HCT116 (cell line): ENCODE data around the gene SLC6A11. TPM values are rescaled to one million over a fixed set of nuclear protein-coding genes. Genes with fewer than 3 reads are reported as not detected.

Experiments used
- ATAC-seq: fragments of 200-7000 bp; cut with Tn5 transposase; 2 replicates; pipeline ENCODE4 v1.9.1; 2020; ENCODE audit warnings: mild to moderate bottlenecking, moderate library complexity
- BruUV-seq: library from RNA; stranded (reverse); fragments of 400-500 nt; replicated peaks from 2 replicates; lab custom pipeline; 2021; lab: Mats Ljungman, UMichigan
- CTCF ChIA-PET: fragments of 300-600 bp; sonication (Branson Sonifier 250); formaldehyde crosslinking; loops from one replicate; lab custom pipeline; 2021; ENCODE audit warnings: antibody characterized with exemption; lab: Charles Lee
- POLR2A ChIA-PET: fragments of 300-600, 350-600 bp; sonication (Branson Sonifier 250); formaldehyde crosslinking; loops from one replicate; lab custom pipeline; 2021; ENCODE audit warnings: antibody characterized with exemption; lab: Charles Lee
- RAD21 ChIA-PET, 2 experiments: fragments of 300-600 bp; sonication (Branson Sonifier 250); formaldehyde crosslinking; loops; one replicate each; lab custom pipeline; 2023; ENCODE audit warnings: low total read pairs in 2 of 2; ENCODE audit not compliant: uncharacterized antibody in 2 of 2, unreplicated experiment in 2 of 2, low non-redundant PET in 1 of 2; lab: Charles Lee
- DNase-seq: peaks from one replicate; pipeline ENCODE4 v3.0.0-alpha.2; 2010; ENCODE audit warnings: low read depth, low spot score
- H2AFZ ChIP-seq: fragments of 200-600 bp; shearing (Covaris generic), sonication (generic); 2 replicates; pipeline ENCODE4 v1.6.1; 2017; ENCODE audit warnings: low read depth, mixed run types, mixed read lengths, antibody characterized with exemption, low read length; ENCODE audit not compliant: poor library complexity, severe bottlenecking
- H3K27ac ChIP-seq: 2 replicates; pipeline ENCODE4 v1.5.1; 2012; ENCODE audit warnings: low read depth, low read length
- H3K27me3 ChIP-seq: fragments of 200-600 bp; sonication (generic); 2 replicates; pipeline ENCODE4 v1.6.1; 2016; ENCODE audit warnings: mixed run types, low read length, mixed read lengths; ENCODE audit not compliant: insufficient read depth
- H3K36me3 ChIP-seq, 2 experiments: fragments of 200-500 bp in 1 of 2; fragments of 200-600 bp in 1 of 2; sonication (Bioruptor generic) in 1 of 2; sonication (generic) in 1 of 2; 2 replicates each; pipeline versions ENCODE4 v1.5.1 to v1.6.1; 2014 to 2016; ENCODE audit warnings: low read length in 2 of 2, inconsistent platforms in 1 of 2, mixed read lengths in 1 of 2, mixed run types in 1 of 2; ENCODE audit not compliant: insufficient read depth in 2 of 2, control insufficient read depth in 1 of 2
- H3K4me1 ChIP-seq, 2 experiments: fragments of 200-600 bp in 1 of 2; sonication (generic) in 1 of 2; 2 replicates each; pipeline versions ENCODE4 v1.5.1 to v1.6.1; 2012 to 2017; ENCODE audit warnings: low read length in 2 of 2, inconsistent platforms in 1 of 2, mild to moderate bottlenecking in 1 of 2, mixed read lengths in 1 of 2, mixed run types in 1 of 2, moderate library complexity in 1 of 2; ENCODE audit not compliant: insufficient read depth in 2 of 2, control insufficient read depth in 1 of 2
- H3K4me2 ChIP-seq: fragments of 200-600 bp; sonication (generic); 2 replicates; pipeline ENCODE4 v1.6.1; 2017; ENCODE audit warnings: mixed run types, low read length, mixed read lengths
- H3K4me3 ChIP-seq, 2 experiments: fragments of 200-600 bp in 1 of 2; sonication (generic) in 1 of 2; replicated peaks in 1 of 2; 2 replicates each; pipeline ENCODE4 v1.5.1; 2011 to 2016; ENCODE audit warnings: low read length in 2 of 2, control low read depth in 1 of 2, low read depth in 1 of 2, mild to moderate bottlenecking in 1 of 2, mixed read lengths in 1 of 2, mixed run types in 1 of 2
- H3K79me2 ChIP-seq: fragments of 200-600 bp; sonication (generic); 2 replicates; pipeline ENCODE4 v1.6.1; 2017; ENCODE audit warnings: mild to moderate bottlenecking, mixed run types, low read length, moderate library complexity, mixed read lengths; ENCODE audit not compliant: insufficient read depth
- H3K9ac ChIP-seq: fragments of 200-600 bp; sonication (generic); 2 replicates; pipeline ENCODE4 v1.6.1; 2016; ENCODE audit warnings: low read length, mixed read lengths
- H3K9me2 ChIP-seq: fragments of 200-600 bp; sonication (generic), shearing (Covaris generic); 2 replicates; pipeline ENCODE4 v1.6.1; 2017; ENCODE audit warnings: mixed run types, mild to moderate bottlenecking, moderate library complexity; ENCODE audit not compliant: insufficient read depth
- H3K9me3 ChIP-seq, 2 experiments: fragments of 200-500 bp in 1 of 2; fragments of 200-600 bp in 1 of 2; sonication (Bioruptor generic) in 1 of 2; sonication (generic) in 1 of 2; 2 replicates each; pipeline ENCODE4 v1.6.1; 2014 to 2017; ENCODE audit warnings: low read length in 2 of 2, mixed read lengths in 2 of 2, inconsistent platforms in 1 of 2, low read depth in 1 of 2, mild to moderate bottlenecking in 1 of 2, mixed run types in 1 of 2, moderate library complexity in 1 of 2; ENCODE audit not compliant: control insufficient read depth in 1 of 2, insufficient read depth in 1 of 2
- H4K20me1 ChIP-seq: fragments of 200-600 bp; sonication (generic), shearing (Covaris generic); 2 replicates; pipeline ENCODE4 v1.6.1; 2017; ENCODE audit warnings: mixed run types, mild to moderate bottlenecking, moderate library complexity; ENCODE audit not compliant: insufficient read depth
- ATF3 ChIP-seq: IDR thresholded peaks from 2 replicates; pipeline ENCODE4 v1.6.1; 2012
- CEBPB ChIP-seq: IDR thresholded peaks from 2 replicates; pipeline ENCODE4 v1.6.1; 2012; ENCODE audit warnings: low read depth
- EGR1 ChIP-seq: IDR thresholded peaks from 2 replicates; pipeline ENCODE4 v1.6.1; 2012; ENCODE audit warnings: low read depth
- JUND ChIP-seq: IDR thresholded peaks from 2 replicates; pipeline ENCODE4 v1.6.1; 2012
- POLR2A ChIP-seq: IDR thresholded peaks from 2 replicates; pipeline ENCODE4 v1.7.0; 2011; ENCODE audit warnings: borderline replicate concordance; ENCODE audit not compliant: insufficient read depth, insufficient read length; ENCODE audit errors: extremely low read depth
- RAD21 ChIP-seq: IDR thresholded peaks from 2 replicates; pipeline ENCODE4 v1.6.1; 2012; ENCODE audit warnings: low read depth, mild to moderate bottlenecking
- REST ChIP-seq: IDR thresholded peaks from 2 replicates; pipeline ENCODE4 v1.6.1; 2012; ENCODE audit warnings: low read depth
- YY1 ChIP-seq: IDR thresholded peaks from 2 replicates; pipeline ENCODE4 v1.6.1; 2011; ENCODE audit warnings: low read length, low read depth, moderate library complexity, mild to moderate bottlenecking; ENCODE audit not compliant: insufficient replicate concordance; ENCODE audit errors: extremely low read depth
- ZBTB33 ChIP-seq: IDR thresholded peaks from 2 replicates; pipeline ENCODE4 v1.6.1; 2011; ENCODE audit warnings: mild to moderate bottlenecking, low read length, moderate library complexity; ENCODE audit not compliant: insufficient replicate concordance; ENCODE audit errors: extremely low read depth
- ZFX ChIP-seq: fragments of 450-650 bp; IDR thresholded peaks from 2 replicates; pipeline ENCODE4 v1.6.1; 2017
- ZNF274 ChIP-seq: fragments of 200-500 bp; sonication (Bioruptor generic); IDR thresholded peaks from 2 replicates; pipeline ENCODE4 v1.6.1; 2014; ENCODE audit warnings: mild to moderate bottlenecking, low read depth, low read length, inconsistent platforms
- intact Hi-C: fragments of 100-400 bp; cut with micrococcal nuclease; formaldehyde crosslinking; loops from 2 replicates; pipeline ENCODE4 v1.10.0; 2022
- total RNA-seq: library from RNA; stranded (reverse); gene quantifications from one replicate; pipeline ENCODE4 v1.2.1, GENCODE V29; 2021; ENCODE audit not compliant: unreplicated experiment

SLC6A11 gene
- total RNA-seq, 1 experiment from 2014 or later = not detected

- Histone ChIP-seq H2AFZ (no peak overlapping the region), H3K27ac (no peak overlapping the region), H4K20me1 (no peaks in the 10 kb centered on the region), H3K4me2 (no peak overlapping the region), H3K9me2 (no peaks in the 10 kb centered on the region), H3K4me1 (no peaks in the 10 kb centered on the region), H3K36me3 (no peaks in the 10 kb centered on the region), H3K9ac (no peak overlapping the region), H3K9me3 (no peaks in the 10 kb centered on the region), H3K4me3 (no peak overlapping the region), H3K79me2 (no peaks in the 10 kb centered on the region), H3K27me3 (peaks cover 63% of the 10 kb centered on the region)
- ChIA-PET CTCF (no interaction called here), POLR2A (no interaction called here), RAD21 (no interaction called here)
- BruUV-seq = no TSS peak
- intact Hi-C loops = no loop called here
- ATAC-seq (no peak), DNase-seq (no peak)
- TF ChIP-seq ZFX (no peak), ZBTB33 (no peak), YY1 (no peak), JUND (no peak), ZNF274 (no peak), CEBPB (no peak), RAD21 (no peak), ATF3 (no peak), POLR2A (no peak), EGR1 (no peak), REST (no peak)
Measured at GRCh38 chr3:10956531-10956930, 140.5 kb downstream of the SLC6A11 start.
